ENCODE measurements around the gene SLC49A4. TPM values are rescaled to one million over a fixed set of nuclear protein-coding genes. Genes with fewer than 3 reads are reported as not detected.

Gene SLC49A4
- total RNA-seq, 1 donor from 2014 or later, result 17.5 TPM

GRCh38 chr3:122886251-122886650, 91.4 kb downstream of the SLC49A4 start:
- no peak for DNase-seq (ENCODE audit: low spot score, unreplicated experiment)
- Mint-ChIP-seq H3K9me3 (ENCODE audit: low read depth) (no peaks in the 10 kb centered on the region), H3K27ac (no peak overlapping the region), H3K4me3 (ENCODE audit: low read depth) (no peak overlapping the region), H3K27me3 (no peaks in the 10 kb centered on the region), H3K4me1 (ENCODE audit: low read depth) (peaks cover 14% of the 10 kb centered on the region), H3K36me3 (ENCODE audit: insufficient read depth) (peaks cover 2% of the 10 kb centered on the region)
- TF ChIP-seq CTCF (IDR thresholded peaks at IDR 0.05; ENCODE audit: unreplicated experiment), result no peak

- DNase-seq (ENCODE audit: low spot score, unreplicated experiment), result no peak
- H3K27ac Mint-ChIP-seq, result no peak overlapping the region
- H3K36me3 Mint-ChIP-seq (ENCODE audit: insufficient read depth), result no peaks in the 10 kb centered on the region
- TF ChIP-seq CTCF (IDR thresholded peaks at IDR 0.05; ENCODE audit: unreplicated experiment), result no peak
- no peak overlapping the region for H3K4me3 Mint-ChIP-seq (ENCODE audit: low read depth)
- H3K27me3 Mint-ChIP-seq, result no peaks in the 10 kb centered on the region
- H3K9me3 Mint-ChIP-seq (ENCODE audit: low read depth), result no peaks in the 10 kb centered on the region
- peaks cover 14% of the 10 kb centered on the region for H3K4me1 Mint-ChIP-seq (ENCODE audit: low read depth)
Measured at GRCh38 chr3:122886946-122887345, 92.1 kb downstream of the SLC49A4 start.

GRCh38 chr3:122890077-122890719, 95.3 kb downstream of the SLC49A4 start:
- peaks cover 2% of the 10 kb centered on the region for H3K36me3 Mint-ChIP-seq (ENCODE audit: insufficient read depth)
- no peaks in the 10 kb centered on the region for H3K9me3 Mint-ChIP-seq (ENCODE audit: low read depth)
- H3K27ac Mint-ChIP-seq, result peak overlapping the region; percentile 62
- peaks cover 3% of the 10 kb centered on the region for H3K27me3 Mint-ChIP-seq
- DNase-seq (ENCODE audit: low spot score, unreplicated experiment), result no peak
- H3K4me1 Mint-ChIP-seq (ENCODE audit: low read depth), result peaks cover 14% of the 10 kb centered on the region
- TF ChIP-seq CTCF (IDR thresholded peaks at IDR 0.05; ENCODE audit: unreplicated experiment), result no peak
- H3K4me3 Mint-ChIP-seq (ENCODE audit: low read depth), result no peak overlapping the region

- peaks cover 14% of the 10 kb centered on the region for H3K4me1 Mint-ChIP-seq (ENCODE audit: low read depth)
- DNase-seq (ENCODE audit: low spot score, unreplicated experiment), result no peak
- peak overlapping the region; percentile 62 for H3K27ac Mint-ChIP-seq
Measured at GRCh38 chr3:122890720-122891220, 95.9 kb downstream of the SLC49A4 start.

More at GRCh38 chr3:122890720-122891220, 95.9 kb downstream of the SLC49A4 start:
- Mint-ChIP-seq H3K9me3 (ENCODE audit: low read depth) (no peaks in the 10 kb centered on the region), H3K27me3 (peaks cover 7% of the 10 kb centered on the region), H3K36me3 (ENCODE audit: insufficient read depth) (peaks cover 2% of the 10 kb centered on the region), H3K4me3 (ENCODE audit: low read depth) (no peak overlapping the region)
- TF ChIP-seq CTCF (IDR thresholded peaks at IDR 0.05; ENCODE audit: unreplicated experiment), result no peak
